DOHH2 (cell line): Measurements from ENCODE around the gene TRPM8.

Source experiments
- H3F3A ChIP-seq: fragments of 200-600 bp; sonication (generic), shearing (Covaris generic); 2 replicates; pipeline ENCODE4 v1.6.0; 2016; ENCODE audit warnings: antibody characterized with exemption, mild to moderate bottlenecking; ENCODE audit not compliant: control insufficient read depth, insufficient read depth
- H3K27ac ChIP-seq: fragments of 200-600 bp; sonication (generic); 2 replicates; pipeline ENCODE4 v1.5.1; 2014; ENCODE audit warnings: low read depth, mild to moderate bottlenecking, low read length, moderate library complexity
- H3K27me3 ChIP-seq: fragments of 200-600 bp; sonication (generic); 2 replicates; pipeline ENCODE4 v1.6.1; 2014; ENCODE audit warnings: mild to moderate bottlenecking, low read length, mixed read lengths; ENCODE audit not compliant: control insufficient read depth
- H3K36me3 ChIP-seq: fragments of 200-600 bp; sonication (generic); 2 replicates; pipeline ENCODE4 v1.6.1; 2014; ENCODE audit warnings: mild to moderate bottlenecking, low read length, moderate library complexity, mixed read lengths; ENCODE audit not compliant: control insufficient read depth
- H3K4me1 ChIP-seq: fragments of 200-600 bp; sonication (generic); 2 replicates; pipeline ENCODE4 v1.6.1; 2014; ENCODE audit warnings: mild to moderate bottlenecking, low read length, mixed read lengths; ENCODE audit not compliant: control insufficient read depth
- H3K4me2 ChIP-seq: fragments of 200-600 bp; sonication (generic); 2 replicates; pipeline ENCODE4 v1.6.0; 2014; ENCODE audit warnings: mild to moderate bottlenecking, low read length, moderate library complexity
- H3K4me3 ChIP-seq: fragments of 200-600 bp; sonication (generic); 2 replicates; pipeline ENCODE4 v1.5.1; 2014; ENCODE audit warnings: mild to moderate bottlenecking, low read length, mixed read lengths
- H3K79me2 ChIP-seq: fragments of 200-600 bp; sonication (generic); 2 replicates; pipeline ENCODE4 v1.6.1; 2014; ENCODE audit warnings: mild to moderate bottlenecking, low read length, mixed read lengths; ENCODE audit not compliant: control insufficient read depth
- H3K9me2 ChIP-seq: fragments of 200-600 bp; sonication (generic); replicated peaks from 2 replicates; pipeline ENCODE4 v1.6.1; 2014; ENCODE audit warnings: mild to moderate bottlenecking, low read length, mixed read lengths; ENCODE audit not compliant: control insufficient read depth
- H3K9me3 ChIP-seq: fragments of 200-600 bp; sonication (generic); 2 replicates; pipeline ENCODE4 v1.6.1; 2014; ENCODE audit warnings: antibody characterized with exemption, low read length, mixed read lengths; ENCODE audit not compliant: control insufficient read depth, insufficient read depth
- H4K20me1 ChIP-seq: fragments of 200-600 bp; sonication (generic); 2 replicates; pipeline ENCODE4 v1.6.0; 2014; ENCODE audit warnings: low read depth, mild to moderate bottlenecking, antibody characterized with exemption, low read length, moderate library complexity; ENCODE audit not compliant: control insufficient read depth, insufficient read depth
- CTCF ChIP-seq: fragments of 200-600 bp; sonication (generic); IDR thresholded peaks from one replicate; pipeline ENCODE4 v1.5.1; 2014; ENCODE audit warnings: antibody characterized with exemption, mild to moderate bottlenecking, low read depth, low read length; ENCODE audit not compliant: poor library complexity, severe bottlenecking
- EZH2phosphoT487 ChIP-seq: fragments of 200-600 bp; sonication (generic); IDR thresholded peaks from 2 replicates; pipeline ENCODE4 v1.6.1; 2017; ENCODE audit warnings: borderline replicate concordance, mild to moderate bottlenecking, antibody characterized with exemption, low read length, moderate library complexity, mixed read lengths

Gene TRPM8

GRCh38 chr2:234033885-234034284, 116.7 kb downstream of the TRPM8 start:
- no peak overlapping the region for H3K4me3 ChIP-seq
- no peaks in the 10 kb centered on the region for H4K20me1 ChIP-seq
- no peaks in the 10 kb centered on the region for H3K27me3 ChIP-seq
- no peak for TF ChIP-seq EZH2phosphoT487
- TF ChIP-seq CTCF, result no peak
- no peaks in the 10 kb centered on the region for H3K36me3 ChIP-seq
- no peaks in the 10 kb centered on the region for H3K79me2 ChIP-seq
- H3K4me2 ChIP-seq, result no peak overlapping the region
- H3F3A ChIP-seq, result no peaks in the 10 kb centered on the region
- H3K4me1 ChIP-seq, result no peaks in the 10 kb centered on the region
- no peak overlapping the region for H3K27ac ChIP-seq
- no peaks in the 10 kb centered on the region for H3K9me2 ChIP-seq
- no peaks in the 10 kb centered on the region for H3K9me3 ChIP-seq

GRCh38 chr2:234038076-234038802, 121.1 kb downstream of the TRPM8 start:
- TF ChIP-seq EZH2phosphoT487, result no peak
- TF ChIP-seq CTCF, result no peak
- Histone ChIP-seq H3F3A (no peaks in the 10 kb centered on the region), H3K4me2 (no peak overlapping the region), H3K4me3 (no peak overlapping the region), H3K79me2 (no peaks in the 10 kb centered on the region), H3K4me1 (no peaks in the 10 kb centered on the region), H3K27me3 (no peaks in the 10 kb centered on the region), H3K27ac (no peak overlapping the region), H3K9me2 (no peaks in the 10 kb centered on the region), H4K20me1 (no peaks in the 10 kb centered on the region), H3K9me3 (no peaks in the 10 kb centered on the region), H3K36me3 (no peaks in the 10 kb centered on the region)

- H3K27ac ChIP-seq, result no peak overlapping the region
- H3K4me1 ChIP-seq, result no peaks in the 10 kb centered on the region
- H3K9me2 ChIP-seq, result no peaks in the 10 kb centered on the region
- H3K9me3 ChIP-seq, result no peaks in the 10 kb centered on the region
- no peak overlapping the region for H3K4me3 ChIP-seq
- no peaks in the 10 kb centered on the region for H3F3A ChIP-seq
- no peaks in the 10 kb centered on the region for H4K20me1 ChIP-seq
- H3K27me3 ChIP-seq, result no peaks in the 10 kb centered on the region
- H3K36me3 ChIP-seq, result no peaks in the 10 kb centered on the region
- H3K4me2 ChIP-seq, result no peak overlapping the region
- H3K79me2 ChIP-seq, result no peaks in the 10 kb centered on the region
- TF ChIP-seq EZH2phosphoT487 (no peak), CTCF (no peak)
These were observed 127.0 kb downstream of the TRPM8 start for GRCh38 chr2:234044157-234044556.
